HG02642 (cell line): ENCODE data around the gene RPTOR.
"Not testable (repeated sequence)": the region's sequence is repeated elsewhere in the genome, so short reads cannot be mapped to it uniquely, and the experiment has no call there.

ENCODE experiments used
- ATAC-seq: cut with Tn5 transposase; IDR thresholded peaks from one replicate; pipeline ENCODE4 v1.9.1; 2021; ENCODE audit warnings: mild to moderate bottlenecking; ENCODE audit not compliant: unreplicated experiment, poor library complexity

The RPTOR gene

GRCh38 chr17:80679816-80680215 is 135.2 kb downstream of the RPTOR start:
- ATAC-seq: no peak

- no peak for ATAC-seq
Observed at GRCh38 chr17:80681215-80681614, 136.6 kb downstream of the RPTOR start.

GRCh38 chr17:80682372-80682771 is 137.7 kb downstream of the RPTOR start:
- ATAC-seq: no peak

- no peak for ATAC-seq
Observed at GRCh38 chr17:80683625-80684104, 139.0 kb downstream of the RPTOR start.

GRCh38 chr17:80687839-80688238 is 143.2 kb downstream of the RPTOR start:
- no peak for ATAC-seq

GRCh38 chr17:80689129-80689619 is 144.5 kb downstream of the RPTOR start:
- ATAC-seq: no peak

GRCh38 chr17:80691784-80692183 is 147.1 kb downstream of the RPTOR start:
- no peak for ATAC-seq

GRCh38 chr17:80692931-80693467 is 148.4 kb downstream of the RPTOR start:
- no peak for ATAC-seq

GRCh38 chr17:80693511-80693910 is 148.9 kb downstream of the RPTOR start:
- no peak for ATAC-seq

- no peak for ATAC-seq
Observed at GRCh38 chr17:80694085-80694991, 149.7 kb downstream of the RPTOR start.

- no peak for ATAC-seq
Observed at GRCh38 chr17:80694992-80695912, 150.6 kb downstream of the RPTOR start.

GRCh38 chr17:80695979-80696378 is 151.3 kb downstream of the RPTOR start:
- no peak for ATAC-seq

GRCh38 chr17:80696456-80696855 is 151.8 kb downstream of the RPTOR start:
- no peak for ATAC-seq

GRCh38 chr17:80696964-80697363 is 152.3 kb downstream of the RPTOR start:
- no peak for ATAC-seq

GRCh38 chr17:80698297-80698696 is 153.7 kb downstream of the RPTOR start:
- no peak for ATAC-seq

- ATAC-seq: not testable (repeated sequence)
Observed at GRCh38 chr17:80699205-80699604, 154.6 kb downstream of the RPTOR start.

- no peak for ATAC-seq
Observed at GRCh38 chr17:80701730-80702129, 157.1 kb downstream of the RPTOR start.

- ATAC-seq: no peak
Observed at GRCh38 chr17:80702315-80703141, 157.9 kb downstream of the RPTOR start.

- ATAC-seq: no peak
Observed at GRCh38 chr17:80703142-80703478, 158.5 kb downstream of the RPTOR start.

- no peak for ATAC-seq
Observed at GRCh38 chr17:80704381-80704819, 159.8 kb downstream of the RPTOR start.
